IPS-20b (cell line): ENCODE data around the gene FBXW2.

ENCODE experiments used
- H3K27ac ChIP-seq: one replicate; pipeline ENCODE4 v1.5.1; 2013; ENCODE audit warnings: low read length
- H3K27me3 ChIP-seq: 2 replicates; pipeline ENCODE4 v1.6.1; 2013; ENCODE audit warnings: mild to moderate bottlenecking, low read length, inconsistent platforms; ENCODE audit not compliant: insufficient read depth
- H3K36me3 ChIP-seq: 2 replicates; pipeline ENCODE4 v1.6.1; 2013; ENCODE audit warnings: low read depth, mild to moderate bottlenecking, inconsistent platforms, low read length, moderate library complexity; ENCODE audit not compliant: insufficient read depth
- H3K4me1 ChIP-seq: 2 replicates; pipeline ENCODE4 v1.6.1; 2013; ENCODE audit warnings: mild to moderate bottlenecking, control low read depth, inconsistent platforms, low read length, moderate library complexity; ENCODE audit not compliant: insufficient read depth
- H3K4me3 ChIP-seq: 2 replicates; pipeline ENCODE4 v1.5.1; 2013; ENCODE audit warnings: mild to moderate bottlenecking, low read length, inconsistent platforms
- H3K9ac ChIP-seq: 2 replicates; pipeline ENCODE4 v1.6.1; 2013; ENCODE audit warnings: low read depth, mild to moderate bottlenecking, inconsistent platforms, low read length, moderate library complexity
- H3K9me3 ChIP-seq: 2 replicates; pipeline ENCODE4 v1.6.1; 2013; ENCODE audit warnings: mild to moderate bottlenecking, low read depth, low read length, inconsistent platforms; ENCODE audit not compliant: insufficient read depth

Gene FBXW2

GRCh38 chr9:120723565-120723964, 69.7 kb downstream of the FBXW2 start:
- Histone ChIP-seq H3K27me3 (no peaks in the 10 kb centered on the region), H3K36me3 (no peaks in the 10 kb centered on the region), H3K27ac (no peak overlapping the region), H3K9ac (no peak overlapping the region), H3K9me3 (no peaks in the 10 kb centered on the region), H3K4me3 (no peak overlapping the region), H3K4me1 (no peaks in the 10 kb centered on the region)

GRCh38 chr9:120720404-120720803, 72.8 kb downstream of the FBXW2 start:
- Histone ChIP-seq H3K27ac (no peak overlapping the region), H3K9ac (no peak overlapping the region), H3K4me1 (no peaks in the 10 kb centered on the region), H3K4me3 (no peak overlapping the region), H3K9me3 (no peaks in the 10 kb centered on the region), H3K27me3 (0 out of 2 replicates have a peak, but pooled peaks cover 5% of the 10 kb centered on the region), H3K36me3 (no peaks in the 10 kb centered on the region)

GRCh38 chr9:120718316-120718715, 74.9 kb downstream of the FBXW2 start:
- Histone ChIP-seq H3K27ac (no peak overlapping the region), H3K9me3 (no peaks in the 10 kb centered on the region), H3K27me3 (peaks cover 11% of the 10 kb centered on the region), H3K4me1 (0 out of 2 replicates have a peak, but pooled peaks cover 4% of the 10 kb centered on the region), H3K4me3 (no peak overlapping the region), H3K9ac (no peak overlapping the region), H3K36me3 (no peaks in the 10 kb centered on the region)

- H3K9me3 ChIP-seq = no peaks in the 10 kb centered on the region
Observed at GRCh38 chr9:120717176-120717575, 76.0 kb downstream of the FBXW2 start.

GRCh38 chr9:120716483-120716882, 76.7 kb downstream of the FBXW2 start:
- Histone ChIP-seq H3K27ac (no peak overlapping the region), H3K4me3 (no peak overlapping the region), H3K36me3 (no peaks in the 10 kb centered on the region), H3K27me3 (peaks cover 29% of the 10 kb centered on the region), H3K9me3 (no peaks in the 10 kb centered on the region), H3K4me1 (0 out of 2 replicates have a peak, but pooled peaks cover 4% of the 10 kb centered on the region), H3K9ac (no peak overlapping the region)

More at GRCh38 chr9:120717176-120717575, 76.0 kb downstream of the FBXW2 start:
- H3K4me1 ChIP-seq = 0 out of 2 replicates have a peak, but pooled peaks cover 4% of the 10 kb centered on the region
- H3K4me3 ChIP-seq = no peak overlapping the region
- no peak overlapping the region for H3K9ac ChIP-seq
- H3K27me3 ChIP-seq = peaks cover 23% of the 10 kb centered on the region
- H3K27ac ChIP-seq = no peak overlapping the region
- no peaks in the 10 kb centered on the region for H3K36me3 ChIP-seq

- Histone ChIP-seq H3K9ac (peak overlapping the region; percentile 87; the same call in 1 of the 2 replicates), H3K27ac (no peak overlapping the region), H3K27me3 (peaks cover 31% of the 10 kb centered on the region), H3K4me3 (peak overlapping the region; percentile 82; the same call in 1 of the 2 replicates), H3K9me3 (no peaks in the 10 kb centered on the region), H3K4me1 (0 out of 2 replicates have a peak, but pooled peaks cover 4% of the 10 kb centered on the region), H3K36me3 (no peaks in the 10 kb centered on the region)
Observed at GRCh38 chr9:120715389-120715924, 77.8 kb downstream of the FBXW2 start.

GRCh38 chr9:120714846-120715388, 78.3 kb downstream of the FBXW2 start:
- 0 out of 2 replicates have a peak, but pooled peaks cover 4% of the 10 kb centered on the region for H3K4me1 ChIP-seq
- H3K36me3 ChIP-seq = no peaks in the 10 kb centered on the region
- H3K9me3 ChIP-seq = no peaks in the 10 kb centered on the region
- H3K27me3 ChIP-seq = peaks cover 31% of the 10 kb centered on the region
- H3K27ac ChIP-seq = no peak overlapping the region
- peak overlapping the region; percentile 82 for H3K4me3 ChIP-seq
- peak overlapping the region; percentile 87 for H3K9ac ChIP-seq

GRCh38 chr9:120714088-120714845, 78.9 kb downstream of the FBXW2 start, which contains the start of gene MEGF9:
Gene MEGF9 (minus strand): TSS chr9:120714470. CDS start chr9:120714358, 112 bp downstream.
- H3K4me3 ChIP-seq = peak within 1 kb of the TSS; percentile 82
- H3K27ac ChIP-seq = no peak within 1 kb of the TSS
- H3K9ac ChIP-seq = peak within 1 kb of the TSS; percentile 87
- H3K9me3 ChIP-seq = no peaks in the 10 kb centered on the region
- 0 out of 2 replicates have a peak, but pooled peaks cover 4% of the 10 kb centered on the region for H3K4me1 ChIP-seq
- H3K27me3 ChIP-seq = peaks cover 31% of the 10 kb centered on the region
- H3K36me3 ChIP-seq = no peaks in the 10 kb centered on the region

GRCh38 chr9:120713257-120714087, 79.7 kb downstream of the FBXW2 start:
- Histone ChIP-seq H3K9me3 (no peaks in the 10 kb centered on the region), H3K9ac (peak overlapping the region; percentile 23; the same call in 1 of the 2 replicates), H3K4me1 (0 out of 2 replicates have a peak, but pooled peaks cover 4% of the 10 kb centered on the region), H3K27me3 (peaks cover 31% of the 10 kb centered on the region), H3K36me3 (no peaks in the 10 kb centered on the region), H3K27ac (no peak overlapping the region), H3K4me3 (peak overlapping the region; percentile 82)

GRCh38 chr9:120712539-120713031, 80.6 kb downstream of the FBXW2 start:
- Histone ChIP-seq H3K27ac (no peak overlapping the region), H3K4me3 (peak overlapping the region; percentile 82), H3K36me3 (no peaks in the 10 kb centered on the region), H3K4me1 (0 out of 2 replicates have a peak, but pooled peaks cover 4% of the 10 kb centered on the region), H3K9me3 (no peaks in the 10 kb centered on the region), H3K27me3 (peaks cover 31% of the 10 kb centered on the region), H3K9ac (no peak overlapping the region)
